OCI-LY7 (cell line): ENCODE measurements around the gene GNB1. TPM values are rescaled to one million over a fixed set of nuclear protein-coding genes. Genes with fewer than 3 reads are reported as not detected.

Experiments used
- BruUV-seq: library from RNA; stranded (reverse); fragments of 400-500 nt; replicated peaks from 2 replicates; lab custom pipeline; 2021; lab: Mats Ljungman, UMichigan
- CTCF ChIA-PET: fragments of 300-600 bp; sonication (Branson Sonifier 250); formaldehyde crosslinking; loops from one replicate; lab custom pipeline; 2022; ENCODE audit warnings: antibody characterized with exemption; ENCODE audit not compliant: unreplicated experiment; lab: Charles Lee
- POLR2A ChIA-PET: fragments of 300-600 bp; sonication (Branson Sonifier 250); formaldehyde crosslinking; loops from one replicate; lab custom pipeline; 2022; ENCODE audit warnings: antibody characterized with exemption; lab: Charles Lee
- DNase-seq: peaks from one replicate; pipeline ENCODE4 v3.0.0-alpha.2; 2015; ENCODE audit warnings: low spot score
- H2AFZ ChIP-seq: fragments of 200-600 bp; sonication (generic), shearing (Covaris generic); 2 replicates; pipeline ENCODE4 v1.6.1; 2014; ENCODE audit warnings: mild to moderate bottlenecking, antibody characterized with exemption, low read length, moderate library complexity
- H3K27ac ChIP-seq: fragments of 200-600 bp; sonication (generic); 2 replicates; pipeline ENCODE4 v1.5.1; 2014; ENCODE audit warnings: mixed run types, low read depth, mild to moderate bottlenecking, moderate library complexity, low read length, inconsistent platforms; ENCODE audit not compliant: poor library complexity, severe bottlenecking
- H3K36me3 ChIP-seq: fragments of 200-600 bp; sonication (generic); 2 replicates; pipeline ENCODE4 v1.6.1; 2014; ENCODE audit warnings: mild to moderate bottlenecking, antibody characterized with exemption, low read length, moderate library complexity, mixed read lengths; ENCODE audit not compliant: insufficient read depth
- H3K4me1 ChIP-seq: fragments of 200-600 bp; sonication (generic); 2 replicates; pipeline ENCODE4 v1.5.1; 2014; ENCODE audit warnings: mild to moderate bottlenecking, low read length; ENCODE audit not compliant: insufficient read depth, poor library complexity, severe bottlenecking
- H3K4me2 ChIP-seq: fragments of 200-600 bp; sonication (generic); 2 replicates; pipeline ENCODE4 v1.6.1; 2014; ENCODE audit warnings: mild to moderate bottlenecking, low read length
- H3K4me3 ChIP-seq: fragments of 200-600 bp; sonication (generic); 2 replicates; pipeline ENCODE4 v1.5.1; 2014; ENCODE audit warnings: mild to moderate bottlenecking, low read depth, low read length; ENCODE audit not compliant: poor library complexity, severe bottlenecking
- H3K79me2 ChIP-seq: fragments of 200-600 bp; sonication (generic); 2 replicates; pipeline ENCODE4 v1.6.1; 2016; ENCODE audit warnings: low read depth, mild to moderate bottlenecking, low read length, moderate library complexity, mixed read lengths; ENCODE audit not compliant: insufficient read depth
- H3K9me2 ChIP-seq: fragments of 200-600 bp; sonication (generic); 2 replicates; pipeline ENCODE4 v1.6.1; 2016; ENCODE audit warnings: mild to moderate bottlenecking, low read length, mixed read lengths; ENCODE audit not compliant: insufficient read depth
- H3K9me3 ChIP-seq: fragments of 200-600 bp; sonication (generic); 2 replicates; pipeline ENCODE4 v1.6.1; 2014; ENCODE audit warnings: mild to moderate bottlenecking, mixed run types, low read length, mixed read lengths
- H4K20me1 ChIP-seq: fragments of 200-600 bp; sonication (generic); 2 replicates; pipeline ENCODE4 v1.6.1; 2014; ENCODE audit warnings: mild to moderate bottlenecking, antibody characterized with exemption, low read length, moderate library complexity, mixed read lengths; ENCODE audit not compliant: insufficient read depth
- CTCF ChIP-seq: fragments of 200-600 bp; sonication (generic); conservative IDR thresholded peaks from 2 replicates; pipeline ENCODE4 v1.5.1; 2014; ENCODE audit warnings: mild to moderate bottlenecking, antibody characterized with exemption, low read length, moderate library complexity, mixed read lengths
- EZH2phosphoT487 ChIP-seq: fragments of 200-600 bp; sonication (generic); IDR thresholded peaks from 2 replicates; pipeline ENCODE4 v1.6.1; 2018; ENCODE audit warnings: low read depth, borderline replicate concordance, mild to moderate bottlenecking, mixed run types, antibody characterized with exemption, low read length, moderate library complexity, mixed read lengths
- intact Hi-C: fragments of 100-400 bp; cut with micrococcal nuclease; formaldehyde crosslinking; loops from one replicate; pipeline ENCODE4 v1.10.0; 2022; ENCODE audit not compliant: unreplicated experiment
- total RNA-seq, 2 experiments: library from RNA; depleted of rRNA in 1 of 2; stranded (reverse); fragments of >200 nt in 1 of 2; shearing (Covaris generic) in 1 of 2; gene quantifications; 2 replicates each; pipeline ENCODE4 v1.2.3, GENCODE V29; 2014 to 2022

Gene GNB1
- total RNA-seq, 2 experiments from 2014 or later: 101 to 502 TPM

GRCh38 chr1:1817221-1817620 is 73.7 kb downstream of the GNB1 start:
- peaks cover 9% of the 10 kb centered on the region; the same call in 1 of the 2 replicates for H4K20me1 ChIP-seq
- ChIA-PET CTCF (no interaction called here), POLR2A (no interaction called here)
- intact Hi-C loops: no loop called here
- H3K4me2 ChIP-seq: no peak overlapping the region
- H3K9me3 ChIP-seq: no peaks in the 10 kb centered on the region
- peaks cover 26% of the 10 kb centered on the region for H3K4me1 ChIP-seq
- TF ChIP-seq EZH2phosphoT487 (no peak), CTCF (no peak)
- H3K4me3 ChIP-seq: no peak overlapping the region
- H3K27ac ChIP-seq: peak overlapping the region; percentile 29
- no TSS peak for BruUV-seq
- peaks cover 52% of the 10 kb centered on the region for H3K79me2 ChIP-seq
- no peaks in the 10 kb centered on the region for H3K9me2 ChIP-seq
- no peak overlapping the region for H2AFZ ChIP-seq
- no peak for DNase-seq
- peaks cover 89% of the 10 kb centered on the region for H3K36me3 ChIP-seq

GRCh38 chr1:1815606-1816281 is 75.1 kb downstream of the GNB1 start:
- ChIA-PET CTCF (interaction anchor here (0.6 kb wide), 2 partner anchors 36 to 337 kb away, joined by 3 read pairs; no protein-coding TSS in a partner anchor), POLR2A (no interaction called here)
- H3K9me2 ChIP-seq: no peaks in the 10 kb centered on the region
- intact Hi-C loops: no loop called here
- DNase-seq: no peak
- H3K4me3 ChIP-seq: no peak overlapping the region
- H3K9me3 ChIP-seq: no peaks in the 10 kb centered on the region
- H3K79me2 ChIP-seq: peaks cover 41% of the 10 kb centered on the region
- peaks cover 88% of the 10 kb centered on the region for H3K36me3 ChIP-seq
- peaks cover 11% of the 10 kb centered on the region for H3K4me1 ChIP-seq
- H2AFZ ChIP-seq: no peak overlapping the region
- BruUV-seq: no TSS peak
- no peak overlapping the region for H3K4me2 ChIP-seq
- no peak for TF ChIP-seq CTCF
- no peak for TF ChIP-seq EZH2phosphoT487
- no peak overlapping the region for H3K27ac ChIP-seq
- H4K20me1 ChIP-seq: peaks cover 5% of the 10 kb centered on the region; the same call in 1 of the 2 replicates

- BruUV-seq: no TSS peak
- Histone ChIP-seq H3K36me3 (peaks cover 97% of the 10 kb centered on the region), H4K20me1 (no peaks in the 10 kb centered on the region), H3K4me3 (no peak overlapping the region), H3K79me2 (peaks cover 32% of the 10 kb centered on the region), H3K9me2 (no peaks in the 10 kb centered on the region), H3K4me1 (no peaks in the 10 kb centered on the region), H3K27ac (peak overlapping the region; percentile 14), H2AFZ (no peak overlapping the region), H3K9me3 (no peaks in the 10 kb centered on the region), H3K4me2 (no peak overlapping the region)
- no peak for TF ChIP-seq EZH2phosphoT487
- TF ChIP-seq CTCF: no peak
- intact Hi-C loops: no loop called here
- ChIA-PET POLR2A (interaction anchor here (0.6 to 1.3 kb wide), 6 partner anchors 11 to 96 kb away, joined by 3 to 6 read pairs (median 4); no protein-coding TSS in a partner anchor), CTCF (no interaction called here)
- DNase-seq: no peak
These were observed 81.4 kb downstream of the GNB1 start for GRCh38 chr1:1809489-1809888.
